Liver (tissue), 9 donors: ENCODE measurements around the gene ANKRD11. TPM values are rescaled to one million over a fixed set of nuclear protein-coding genes. Genes with fewer than 3 reads are reported as not detected.

Experiments
- DNase-seq: peaks from one replicate; pipeline ENCODE4 v3.0.0-alpha.2; 2017; ENCODE audit warnings: low spot score
- H3K27ac ChIP-seq, 2 donors: one replicate each; pipeline ENCODE4 v1.7.0; 2013; ENCODE audit warnings: inconsistent platforms in 2 of 2, low read length in 2 of 2, control low read depth in 1 of 2, low read depth in 1 of 2, mild to moderate bottlenecking in 1 of 2
- H3K27me3 ChIP-seq, 4 donors: one replicate each; pipeline versions ENCODE4 v1.6.1 to v1.7.0; 2013; ENCODE audit warnings: low read length in 3 of 4, inconsistent platforms in 1 of 4, mild to moderate bottlenecking in 1 of 4, moderate library complexity in 1 of 4; ENCODE audit not compliant: control insufficient read depth in 4 of 4, insufficient read depth in 4 of 4
- H3K36me3 ChIP-seq, 4 donors: one replicate each; pipeline versions ENCODE4 v1.6.1 to v1.7.0; 2013; ENCODE audit warnings: low read length in 3 of 4, mild to moderate bottlenecking in 3 of 4, low read depth in 1 of 4, moderate library complexity in 1 of 4; ENCODE audit not compliant: control insufficient read depth in 4 of 4, insufficient read depth in 3 of 4
- H3K4me1 ChIP-seq, 4 donors: one replicate each; pipeline versions ENCODE4 v1.6.1 to v1.7.0; 2013; ENCODE audit warnings: low read length in 3 of 4, mild to moderate bottlenecking in 3 of 4, moderate library complexity in 1 of 4; ENCODE audit not compliant: control insufficient read depth in 4 of 4, insufficient read depth in 4 of 4
- H3K4me3 ChIP-seq, 3 donors: one replicate each; pipeline versions ENCODE4 v1.6.1 to v1.7.0; 2013; ENCODE audit warnings: low read length in 3 of 3, control low read depth in 1 of 3, low read depth in 1 of 3, mild to moderate bottlenecking in 1 of 3
- H3K9ac ChIP-seq, 2 donors: one replicate each; pipeline ENCODE4 v1.7.0; 2013; ENCODE audit warnings: low read length in 2 of 2, mild to moderate bottlenecking in 2 of 2, moderate library complexity in 2 of 2, control low read depth in 1 of 2, low read depth in 1 of 2
- H3K9me3 ChIP-seq, 4 donors: one replicate each; pipeline versions ENCODE4 v1.6.1 to v1.7.0; 2013; ENCODE audit warnings: low read length in 3 of 4; ENCODE audit not compliant: control insufficient read depth in 4 of 4
- ATF3 ChIP-seq: IDR thresholded peaks from 2 replicates; pipeline ENCODE4 v1.6.1; 2016; ENCODE audit warnings: antibody characterized with exemption
- CTCF ChIP-seq: fragments of 150-350 bp; IDR thresholded peaks from 2 replicates; pipeline ENCODE4 v1.5.1; 2017; ENCODE audit warnings: improper control_type of control experiment, low read depth, low read length; ENCODE audit not compliant: missing input control
- EGR1 ChIP-seq, 2 donors: IDR thresholded peaks; 2 replicates each; pipeline ENCODE4 v1.6.1; 2016 to 2018; ENCODE audit warnings: antibody characterized with exemption in 2 of 2, low read depth in 2 of 2
- FOXA1 ChIP-seq: IDR thresholded peaks from 2 replicates; pipeline ENCODE4 v1.6.1; 2016; ENCODE audit warnings: antibody characterized with exemption
- FOXA2 ChIP-seq: IDR thresholded peaks from 2 replicates; pipeline ENCODE4 v1.6.1; 2016; ENCODE audit warnings: antibody characterized with exemption
- GABPA ChIP-seq, 2 donors: IDR thresholded peaks in 1 of 2; conservative IDR thresholded peaks in 1 of 2; 2 replicates each; pipeline ENCODE4 v1.6.1; 2016; ENCODE audit warnings: antibody characterized with exemption in 2 of 2, mild to moderate bottlenecking in 1 of 2, moderate library complexity in 1 of 2
- HNF4A ChIP-seq, 2 donors: conservative IDR thresholded peaks; 2 replicates each; pipeline ENCODE4 v1.6.1; 2016; ENCODE audit warnings: antibody characterized with exemption in 2 of 2, mild to moderate bottlenecking in 2 of 2
- HNF4G ChIP-seq: IDR thresholded peaks from 2 replicates; pipeline ENCODE4 v1.6.1; 2016; ENCODE audit warnings: antibody characterized with exemption
- JUND ChIP-seq, 2 donors: IDR thresholded peaks; 2 replicates each; pipeline ENCODE4 v1.6.1; 2016; ENCODE audit warnings: antibody characterized with exemption in 2 of 2
- MAX ChIP-seq: IDR thresholded peaks from 2 replicates; pipeline ENCODE4 v1.6.1; 2016; ENCODE audit warnings: antibody characterized with exemption
- NR2F2 ChIP-seq: IDR thresholded peaks from 2 replicates; pipeline ENCODE4 v1.6.1; 2016; ENCODE audit warnings: antibody characterized with exemption
- RAD21 ChIP-seq, 2 donors: IDR thresholded peaks; 2 replicates each; pipeline ENCODE4 v1.6.1; 2016; ENCODE audit warnings: antibody characterized with exemption in 2 of 2, mild to moderate bottlenecking in 2 of 2
- REST ChIP-seq: IDR thresholded peaks from 2 replicates; pipeline ENCODE4 v1.6.1; 2016; ENCODE audit warnings: antibody characterized with exemption, mild to moderate bottlenecking
- RXRA ChIP-seq, 2 donors: IDR thresholded peaks; 2 replicates each; pipeline ENCODE4 v1.6.1; 2017 to 2018; ENCODE audit warnings: antibody characterized with exemption in 2 of 2, mild to moderate bottlenecking in 1 of 2
- SP1 ChIP-seq: IDR thresholded peaks from 2 replicates; pipeline ENCODE4 v1.6.1; 2018; ENCODE audit warnings: antibody characterized with exemption, mild to moderate bottlenecking
- TAF1 ChIP-seq: conservative IDR thresholded peaks from 2 replicates; pipeline ENCODE4 v1.6.1; 2016; ENCODE audit warnings: antibody characterized with exemption, mild to moderate bottlenecking
- YY1 ChIP-seq: IDR thresholded peaks from 2 replicates; pipeline ENCODE4 v1.6.1; 2016; ENCODE audit warnings: antibody characterized with exemption, mild to moderate bottlenecking
- ZBTB33 ChIP-seq: IDR thresholded peaks from 2 replicates; pipeline ENCODE4 v1.6.1; 2016; ENCODE audit warnings: antibody characterized with exemption
- WGBS: extraction: QIAGEN DNeasy Blood & Tissue Kit; methylation state at CpG from one replicate; pipeline ENCODE4 v1.1.7; 2013; 5-methylcytosine and 5-hydroxymethylcytosine counted together
- polyA plus RNA-seq, 2 donors: library from polyadenylated mRNA; stranded (reverse) in 1 of 2; unstranded in 1 of 2; fragments of 200-250 nt in 1 of 2; fragments of >200 nt in 1 of 2; fragmentation: Nextera tagmentation in 1 of 2; extraction: Ambion mirVana in 1 of 2; gene quantifications; one replicate each; pipeline versions ENCODE4 v1.2.1 to v1.2.3, GENCODE V29; 2013 to 2015
- total RNA-seq, 2 donors: library from RNA; depleted of rRNA; stranded (reverse); fragments of >200 nt; gene quantifications; one replicate each; pipeline ENCODE4 v1.2.3, GENCODE V29; 2014
- donor health status: healthy.
- donor health status: healthy.
- donor health status: healthy.
- donor health status: healthy.
- donor health status: healthy.

The ANKRD11 gene
- total and polyA plus RNA-seq, 4 donors = 16.3 to 55.1 (median 28.0) TPM

- Histone ChIP-seq H3K4me1 (peaks cover 0 to 19% (median 4%) of the 10 kb centered on the region in 4 donors), H3K9ac (no peak overlapping the region), H3K9me3 (no peaks in the 10 kb centered on the region), H3K27ac (no peak overlapping the region), H3K27me3 (no peaks in the 10 kb centered on the region), H3K36me3 (peaks cover 0 to 19% (median 9%) of the 10 kb centered on the region in 4 donors), H3K4me3 (no peak overlapping the region)
- no peak for DNase-seq
- 96% methylated on average over 22 of the region's 22 CpGs for WGBS
- no peak for TF ChIP-seq REST
- TF ChIP-seq HNF4G = no peak
- TF ChIP-seq ATF3 = no peak
- no peak for TF ChIP-seq YY1
Measured at GRCh38 chr16:89312598-89313299, 177.6 kb downstream of the ANKRD11 start.

GRCh38 chr16:89312194-89312593 is 178.2 kb downstream of the ANKRD11 start:
- no peak overlapping the region for H3K9ac ChIP-seq
- no peak overlapping the region for H3K27ac ChIP-seq
- H3K4me3 ChIP-seq = no peak overlapping the region
- H3K9me3 ChIP-seq = no peaks in the 10 kb centered on the region
- peaks cover 0 to 16% (median 3%) of the 10 kb centered on the region in 4 donors for H3K4me1 ChIP-seq
- TF ChIP-seq RAD21 (IDR thresholded peaks at IDR 0.05) (no peak), ZBTB33 (no peak), FOXA1 (no peak), RXRA (IDR thresholded peaks at IDR 0.05) (no peak), HNF4A (conservative IDR thresholded peaks at IDR 0.05) (no peak), SP1 (no peak), TAF1 (no peak), NR2F2 (no peak), HNF4G (no peak), EGR1 (IDR thresholded peaks at IDR 0.05; ENCODE audit: low read depth in 2 of 2) (no peak), MAX (no peak), YY1 (no peak), REST (no peak), CTCF (no peak), JUND (IDR thresholded peaks at IDR 0.05) (no peak), FOXA2 (no peak), ATF3 (no peak), GABPA (IDR thresholded peaks at IDR 0.05 in 1 of 2, conservative IDR thresholded peaks at IDR 0.05 in 1 of 2) (no peak)
- DNase-seq = no peak
- peaks cover 0 to 19% (median 9%) of the 10 kb centered on the region in 4 donors for H3K36me3 ChIP-seq
- H3K27me3 ChIP-seq = no peaks in the 10 kb centered on the region
- WGBS = 92% methylated on average over 11 of the region's 11 CpGs
